CD4-positive, alpha-beta T cell treated with Interleukin-4 for 4 hours (primary cell): Measurements from ENCODE around the gene STK32C.

Experiments
- DNase-seq: peaks from one replicate; pipeline ENCODE4 v3.0.0-alpha.2; 2020

STK32C gene

GRCh38 chr10:132206806-132207535 is 100.8 kb downstream of the STK32C start:
- no peak for DNase-seq

- no peak for DNase-seq
Measured at GRCh38 chr10:132206377-132206745, 101.4 kb downstream of the STK32C start.

- DNase-seq: no peak
Measured at GRCh38 chr10:132205650-132206376, 101.9 kb downstream of the STK32C start.

- no peak for DNase-seq
Measured at GRCh38 chr10:132204781-132205473, 102.8 kb downstream of the STK32C start.

- no peak for DNase-seq
Measured at GRCh38 chr10:132204078-132204780, 103.5 kb downstream of the STK32C start.

GRCh38 chr10:132203256-132204077 is 104.3 kb downstream of the STK32C start:
- DNase-seq: no peak

- no peak for DNase-seq
Measured at GRCh38 chr10:132202070-132202970, 105.4 kb downstream of the STK32C start.

GRCh38 chr10:132201111-132201969 is 106.4 kb downstream of the STK32C start:
- DNase-seq: no peak

- no peak for DNase-seq
Measured at GRCh38 chr10:132200344-132201110, 107.2 kb downstream of the STK32C start.

GRCh38 chr10:132199854-132200311 is 107.9 kb downstream of the STK32C start:
- DNase-seq: no peak

GRCh38 chr10:132199268-132199853 is 108.4 kb downstream of the STK32C start:
- DNase-seq: no peak

GRCh38 chr10:132198381-132199181 is 109.2 kb downstream of the STK32C start:
- DNase-seq: no peak

GRCh38 chr10:132198068-132198370 is 109.7 kb downstream of the STK32C start:
- no peak for DNase-seq

- DNase-seq: no peak
Measured at GRCh38 chr10:132197271-132198067, 110.3 kb downstream of the STK32C start.

GRCh38 chr10:132196178-132197113 is 111.3 kb downstream of the STK32C start:
- DNase-seq: no peak
